ENCODE results near the gene TICRR.
"Not testable (repeated sequence)": the region's sequence is repeated elsewhere in the genome, so short reads cannot be mapped to it uniquely, and the experiment has no call there.

Gene TICRR

DNA sequence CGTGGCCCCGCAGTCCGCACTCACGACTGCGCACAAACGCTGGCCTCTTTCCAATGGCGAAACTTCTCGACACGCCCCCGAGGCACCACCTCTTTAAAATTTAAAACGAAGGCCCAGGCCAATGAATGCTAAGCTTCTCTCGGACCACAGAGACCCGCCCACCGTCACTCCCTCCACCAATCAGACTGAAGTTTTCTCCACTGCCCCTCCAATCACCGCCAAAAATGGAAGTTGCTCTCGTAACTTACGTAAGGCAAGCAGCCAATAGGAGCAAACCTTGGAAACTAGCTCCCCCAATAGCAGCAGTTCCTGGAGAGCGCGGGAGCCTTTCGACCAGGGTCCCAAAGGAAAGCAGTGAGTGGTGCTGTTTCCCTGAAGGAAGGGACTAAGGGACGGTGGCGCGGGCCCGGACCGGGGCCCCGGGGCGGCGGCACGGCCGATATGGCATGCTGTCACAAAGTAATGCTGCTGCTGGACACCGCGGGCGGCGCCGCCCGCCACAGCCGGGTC, at the start of gene TICRR:
Gene TICRR (plus strand): TSS at position 324 of the 510 bp plus-strand sequence. CDS start 118 bp downstream, at position 442.
- DNase-seq = peak; percentile 99 to 100

DNA sequence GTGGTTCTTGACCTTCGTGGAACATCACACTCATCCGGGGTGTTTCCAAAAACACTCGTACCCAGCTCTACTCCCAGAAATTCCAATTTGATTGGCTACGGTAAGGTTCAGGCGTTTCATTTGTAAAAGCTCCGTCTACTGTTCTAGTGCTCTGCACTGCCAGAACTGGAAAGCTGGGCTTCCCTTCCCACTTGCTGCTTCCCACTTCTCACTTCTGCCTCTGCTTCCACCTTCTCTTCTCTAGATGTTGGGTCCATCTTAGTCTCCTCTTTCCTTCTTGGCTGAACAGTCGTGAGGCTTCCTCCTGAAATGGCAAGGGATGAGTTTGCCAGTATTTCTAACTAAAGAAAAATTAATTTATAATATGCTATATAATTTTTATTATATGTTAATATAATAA, 49.1 kb upstream of the TICRR start:
- DNase-seq = no peak

DNA sequence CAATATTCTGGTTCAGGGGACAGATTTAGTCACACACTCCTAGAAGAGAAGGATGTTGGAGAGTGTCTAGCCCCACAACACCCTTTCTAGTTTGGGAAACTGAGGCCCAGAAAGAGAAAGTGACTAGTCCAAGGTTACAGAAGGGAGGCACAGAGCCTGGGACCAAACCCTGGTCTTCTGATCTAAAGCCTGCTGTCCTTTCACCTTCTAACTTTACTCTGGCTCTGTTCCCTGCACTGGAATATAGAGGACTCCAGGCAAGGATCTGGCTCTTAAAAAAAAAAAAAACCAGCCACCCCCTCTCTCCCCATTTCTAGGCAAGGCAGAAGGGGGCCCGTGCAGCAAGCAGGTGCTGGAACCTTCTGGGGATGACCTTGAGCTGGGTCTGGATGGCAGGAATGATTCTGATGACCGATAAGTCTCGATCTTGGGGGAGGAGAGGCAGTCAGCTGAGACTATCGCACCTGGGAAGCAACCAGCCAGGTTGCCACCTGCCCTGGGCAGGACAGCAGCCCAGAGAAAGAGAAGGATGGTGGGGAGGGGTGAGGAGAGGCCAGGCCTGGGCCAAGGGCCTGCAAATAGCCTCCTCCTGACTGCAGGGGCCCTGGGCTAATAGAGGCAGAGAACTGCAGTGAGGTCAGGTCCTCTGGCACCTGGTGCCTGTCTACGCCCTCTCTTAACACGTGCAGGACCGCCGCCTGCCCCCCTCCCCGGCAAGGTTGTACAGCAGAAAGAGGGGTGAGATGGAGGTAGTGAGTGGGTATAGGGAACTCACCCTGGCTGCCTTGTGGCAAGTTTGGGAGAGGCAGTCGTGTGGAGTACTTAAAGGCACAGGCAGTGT, 48.4 kb upstream of the TICRR start:
- no peak for DNase-seq

- DNase-seq = no peak
These were observed 46.4 kb upstream of the TICRR start for GRCh38 chr15:89528757-89529352.

GRCh38 chr15:89530976-89531375, 44.3 kb upstream of the TICRR start:
- no peak for DNase-seq

DNA sequence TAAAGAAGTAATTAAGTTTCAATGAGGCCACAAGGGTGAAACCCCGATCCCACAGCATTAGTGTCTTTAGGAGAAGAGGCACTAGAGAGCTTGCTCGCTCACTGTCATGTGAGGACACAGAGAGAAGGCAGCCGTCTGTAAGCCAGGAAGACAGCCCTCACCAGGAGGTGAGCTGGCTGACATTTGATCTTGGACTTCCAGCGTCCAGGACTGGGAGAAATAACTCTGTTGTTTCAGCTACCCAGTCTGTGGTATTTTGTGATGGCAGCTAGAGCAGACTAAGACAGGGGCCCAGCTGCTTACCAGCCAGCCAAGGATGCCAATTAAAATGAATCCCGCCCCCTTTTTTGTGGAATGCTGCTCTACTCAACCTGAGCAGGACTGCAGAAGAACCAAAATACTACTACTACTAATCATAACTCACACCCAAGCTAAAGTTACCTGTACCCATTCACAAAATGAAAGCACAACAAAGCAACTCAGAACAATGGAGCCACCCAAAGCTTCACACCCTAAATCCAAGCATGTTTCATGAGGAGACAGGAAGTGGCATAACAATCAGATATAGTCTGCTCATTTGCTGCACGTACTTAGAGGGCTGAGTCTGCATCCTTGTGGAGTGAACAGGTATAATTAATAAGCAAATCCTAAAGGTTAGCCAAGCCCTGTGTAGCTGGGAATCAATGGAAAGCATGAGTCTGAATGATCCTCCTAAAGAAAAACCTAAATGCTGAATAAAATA, 43.3 kb upstream of the TICRR start:
- DNase-seq = peak in 1 of 2 experiments; percentile 5

DNA sequence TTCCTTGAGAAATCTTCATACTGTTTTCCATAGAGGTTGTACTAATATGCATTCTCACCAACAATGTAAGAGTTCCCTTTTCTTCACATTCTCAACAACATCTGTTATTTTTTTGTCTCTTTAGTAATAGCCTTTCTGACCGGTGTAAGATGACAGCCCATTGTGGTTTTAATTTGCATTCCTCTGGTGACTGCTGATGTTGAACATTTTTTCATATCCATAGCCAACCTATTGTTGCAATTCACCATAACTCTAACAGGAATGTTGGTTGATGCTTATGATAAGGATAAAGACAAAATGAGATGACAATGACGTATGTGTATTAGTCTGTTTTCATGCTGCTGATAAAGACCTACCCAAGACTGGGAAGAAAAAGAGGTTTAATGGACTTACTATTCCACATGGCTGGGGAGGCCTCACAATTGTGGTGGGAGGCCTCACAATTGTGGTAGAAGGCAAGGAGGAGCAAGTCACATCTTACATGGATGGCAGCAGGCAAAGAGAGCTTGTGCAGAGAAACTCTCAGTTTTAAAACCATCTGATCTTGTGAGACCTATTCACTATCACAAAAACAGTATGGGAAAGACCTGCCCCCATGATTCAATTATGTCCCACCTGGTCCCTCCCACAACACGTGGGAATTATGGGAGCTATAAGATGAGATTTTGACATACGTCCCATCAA, 41.3 kb upstream of the TICRR start:
- no peak for DNase-seq

DNA sequence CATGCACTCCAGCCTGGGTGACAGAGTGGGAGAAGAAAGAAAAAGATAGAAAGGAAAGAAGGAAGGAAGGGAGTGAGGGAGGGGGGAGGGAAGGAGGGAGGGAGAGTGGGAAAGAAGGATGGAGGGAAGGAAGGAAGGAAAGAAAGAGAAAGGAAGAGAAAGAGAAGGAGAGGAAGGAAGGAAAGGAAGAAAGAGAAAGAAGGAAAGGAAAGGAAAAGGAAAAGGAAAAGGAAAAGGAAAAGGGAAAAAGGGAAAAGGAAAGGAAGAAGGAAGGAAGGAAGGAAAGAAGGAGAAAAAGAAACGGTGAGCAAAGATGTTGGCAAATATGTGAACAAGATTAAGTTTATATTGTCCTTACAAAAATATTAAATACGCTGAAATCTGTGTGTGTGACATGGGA, 36.2 kb upstream of the TICRR start:
- DNase-seq = no peak

DNA sequence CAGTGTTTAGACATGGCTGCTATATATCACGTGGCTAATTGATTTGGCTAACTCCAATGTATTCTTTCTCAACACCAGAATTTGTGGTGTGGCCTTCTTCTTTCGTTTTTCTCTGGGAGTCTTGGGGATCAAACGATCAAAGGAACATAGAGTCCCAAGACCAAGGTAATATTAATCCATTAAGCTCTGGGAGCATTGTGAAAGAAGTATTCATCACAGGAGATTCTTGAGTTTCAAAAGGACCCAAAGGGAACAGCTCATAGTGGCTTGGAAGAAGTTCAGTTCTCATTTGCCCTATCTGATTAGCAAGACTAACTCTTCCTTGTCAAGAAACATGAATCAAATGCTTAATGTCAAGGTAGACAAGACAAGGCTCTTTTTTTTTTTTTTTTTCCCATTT, 32.9 kb upstream of the TICRR start:
- DNase-seq = no peak

GRCh38 chr15:89543389-89543788, 31.9 kb upstream of the TICRR start:
- DNase-seq = no peak

DNA sequence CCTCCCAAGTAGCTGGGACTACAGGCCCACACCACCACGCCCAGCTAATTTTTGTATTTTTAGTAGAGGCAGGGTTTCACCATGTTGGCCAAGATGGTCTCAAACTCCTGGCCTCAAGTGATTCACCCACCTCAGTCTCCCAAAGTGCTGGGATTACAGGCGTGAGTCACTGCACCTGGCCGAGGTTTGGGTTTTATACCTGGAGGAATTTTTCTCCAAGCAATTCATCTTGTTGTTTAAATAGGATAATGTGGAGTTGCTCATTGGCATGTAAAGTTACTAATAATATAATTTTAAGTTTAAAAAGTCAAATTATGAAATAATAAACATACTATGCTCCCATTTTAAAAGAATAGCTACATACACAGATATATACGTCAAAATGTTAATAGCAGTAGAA, 26.1 kb upstream of the TICRR start:
- not testable (repeated sequence) for DNase-seq

DNA sequence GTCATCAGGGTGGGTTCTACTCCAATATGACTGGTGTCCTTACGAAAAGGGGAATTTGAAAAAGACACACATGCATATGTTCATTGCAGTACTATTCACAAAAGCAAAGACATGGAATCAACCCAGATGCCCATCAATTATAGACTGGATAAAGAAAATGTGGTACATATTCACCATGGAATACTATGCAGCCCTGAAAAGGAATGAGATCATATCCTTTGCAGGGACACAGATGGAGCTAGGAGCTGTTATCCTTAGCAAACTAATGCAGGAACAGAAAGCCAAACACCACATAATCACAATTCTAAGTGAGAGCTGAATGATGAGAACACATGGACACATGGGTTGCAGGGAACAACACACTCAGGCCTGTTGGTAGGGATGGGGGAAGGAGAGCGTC, 24.8 kb upstream of the TICRR start:
- DNase-seq = no peak

GRCh38 chr15:89551550-89551949, 23.7 kb upstream of the TICRR start:
- no peak for DNase-seq

GRCh38 chr15:89553632-89554031, 21.6 kb upstream of the TICRR start:
- DNase-seq = no peak

GRCh38 chr15:89554247-89554646, 21.0 kb upstream of the TICRR start:
- DNase-seq = no peak

- DNase-seq = no peak
These were observed 19.5 kb upstream of the TICRR start for GRCh38 chr15:89555768-89556167.

DNA sequence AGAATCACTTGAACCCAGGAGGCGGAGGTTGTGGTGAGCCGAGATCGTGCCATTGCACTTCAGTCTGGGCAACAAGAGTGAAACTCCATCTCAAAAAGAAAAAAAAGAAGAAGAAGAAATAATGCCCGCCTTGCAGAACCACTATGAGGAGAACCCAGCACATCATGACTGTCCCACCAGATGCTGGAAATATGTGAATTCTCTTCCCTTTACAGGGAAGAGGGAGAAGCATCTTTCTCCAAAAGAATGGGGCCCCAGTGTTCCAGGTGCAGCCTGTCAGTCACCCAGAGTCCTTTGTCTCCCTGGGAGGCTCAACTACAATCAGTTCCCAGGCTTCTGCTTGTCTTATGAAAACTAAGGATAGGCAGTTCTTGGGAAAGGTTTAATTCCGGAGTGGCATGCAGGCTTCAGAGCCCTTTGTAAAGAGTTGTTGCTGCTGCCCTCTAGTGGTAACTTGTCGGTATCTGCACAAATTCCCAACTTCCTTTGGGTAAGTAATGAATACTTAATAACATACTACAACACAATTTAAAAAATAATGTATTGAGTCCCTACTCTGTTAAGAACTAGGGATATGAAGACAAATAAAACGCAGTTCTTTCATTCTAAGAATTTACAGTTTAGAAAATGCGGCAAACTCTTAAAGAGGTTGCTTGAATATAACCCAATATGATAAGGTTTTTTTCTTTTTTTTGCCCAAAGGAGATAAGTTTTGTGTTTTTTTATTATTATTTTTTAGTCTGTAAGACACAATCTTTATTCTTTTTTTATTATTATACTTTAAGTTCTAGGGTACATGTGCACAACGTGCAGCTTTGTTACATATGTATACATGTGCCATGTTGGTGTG, 18.6 kb upstream of the TICRR start:
- peak; percentile 67 to 79 for DNase-seq

GRCh38 chr15:89559769-89560264, 15.5 kb upstream of the TICRR start:
- no peak for DNase-seq

- no peak for DNase-seq
These were observed 9.1 kb upstream of the TICRR start for GRCh38 chr15:89566181-89566580.

GRCh38 chr15:89566621-89567294, 8.5 kb upstream of the TICRR start:
- no peak for DNase-seq

DNA sequence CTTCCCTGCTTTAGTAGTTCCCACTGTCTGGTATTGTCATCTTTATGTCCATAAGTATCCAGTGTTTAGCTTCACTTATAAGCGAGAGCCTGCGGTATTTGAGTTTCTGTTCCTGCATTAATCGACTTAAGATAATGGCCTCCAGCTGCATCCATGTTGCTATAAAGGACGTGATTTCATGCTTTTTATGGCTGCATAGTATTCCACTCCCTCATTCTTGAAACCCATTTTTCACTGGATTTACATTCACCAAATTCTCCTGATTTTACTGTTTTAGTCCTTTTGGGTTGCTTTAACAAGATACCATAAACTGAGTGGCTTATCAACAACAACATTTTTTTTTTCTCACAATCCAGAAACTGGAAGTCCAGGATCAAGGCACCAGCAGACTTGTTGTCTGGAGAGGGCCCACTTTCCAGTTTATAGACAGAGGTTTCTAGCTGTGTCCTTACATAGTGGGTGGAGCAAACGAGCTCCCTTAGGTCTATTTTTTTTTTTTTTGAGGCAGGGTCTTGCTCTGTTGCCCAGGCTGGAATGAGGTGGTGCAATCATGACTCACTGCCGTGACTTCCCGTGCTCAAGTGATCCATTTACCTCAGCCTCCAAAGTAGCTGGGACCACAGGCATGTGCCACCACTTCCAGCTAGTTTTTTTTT, 6.1 kb upstream of the TICRR start:
- DNase-seq = no peak
